Panc1 (cell line): ENCODE measurements around the gene E2F8. TPM values are rescaled to one million over a fixed set of nuclear protein-coding genes. Genes with fewer than 3 reads are reported as not detected.

ENCODE experiments used
- ATAC-seq: fragments of 200-7000 bp; cut with Tn5 transposase; 2 replicates; pipeline ENCODE4 v1.9.1; 2020; ENCODE audit warnings: mild to moderate bottlenecking, moderate library complexity
- BruUV-seq: library from RNA; stranded (reverse); fragments of 400-500 nt; replicated peaks from 2 replicates; lab custom pipeline; 2021; lab: Mats Ljungman, UMichigan
- CTCF ChIA-PET: fragments of 300-600 bp; sonication (Branson Sonifier 250); formaldehyde crosslinking; loops from one replicate; lab custom pipeline; 2022; ENCODE audit warnings: antibody characterized with exemption; lab: Charles Lee
- POLR2A ChIA-PET: fragments of 300-600 bp; sonication (Branson Sonifier 250); formaldehyde crosslinking; loops from one replicate; lab custom pipeline; 2022; ENCODE audit warnings: antibody characterized with exemption; lab: Charles Lee
- DNase-seq: peaks from one replicate; pipeline ENCODE4 v3.0.0-alpha.2; 2010; ENCODE audit warnings: low read depth, low spot score
- H3K27ac ChIP-seq: 2 replicates; pipeline ENCODE4 v1.5.1; 2011; ENCODE audit warnings: mild to moderate bottlenecking, low read length, inconsistent platforms
- H3K27me3 ChIP-seq: fragments of 200-500 bp; sonication (Bioruptor generic); 2 replicates; pipeline ENCODE4 v1.6.0; 2014; ENCODE audit warnings: low read length, inconsistent platforms; ENCODE audit not compliant: control insufficient read depth, insufficient read depth
- H3K36me3 ChIP-seq: fragments of 200-500 bp; sonication (Bioruptor generic); 2 replicates; pipeline ENCODE4 v1.5.1; 2014; ENCODE audit warnings: inconsistent platforms, mild to moderate bottlenecking, low read length, moderate library complexity; ENCODE audit not compliant: control insufficient read depth, insufficient read depth
- H3K4me1 ChIP-seq: 2 replicates; pipeline ENCODE4 v1.5.1; 2011; ENCODE audit warnings: inconsistent platforms, mild to moderate bottlenecking, low read length, moderate library complexity; ENCODE audit not compliant: control insufficient read depth, insufficient read depth
- H3K4me3 ChIP-seq, 2 experiments: 2 replicates each; pipeline ENCODE4 v1.5.1; 2011 to 2012; ENCODE audit warnings: low read depth in 2 of 2, low read length in 2 of 2, mild to moderate bottlenecking in 2 of 2, inconsistent platforms in 1 of 2, moderate library complexity in 1 of 2
- H3K9me3 ChIP-seq: fragments of 200-500 bp; sonication (Bioruptor generic); 2 replicates; pipeline ENCODE4 v1.5.1; 2014; ENCODE audit warnings: low read depth, mild to moderate bottlenecking, inconsistent platforms, low read length, moderate library complexity; ENCODE audit not compliant: control insufficient read depth, insufficient read depth
- CTCF ChIP-seq: fragments of 450-650 bp; IDR thresholded peaks from 2 replicates; pipeline ENCODE4 v1.5.1; 2017; ENCODE audit warnings: mild to moderate bottlenecking
- POLR2AphosphoS5 ChIP-seq: IDR thresholded peaks from 2 replicates; pipeline ENCODE4 v1.6.1; 2012; ENCODE audit warnings: mild to moderate bottlenecking, low read depth, low read length, moderate library complexity
- SIN3A ChIP-seq: IDR thresholded peaks from 2 replicates; pipeline ENCODE4 v1.6.1; 2012; ENCODE audit warnings: low read depth, mild to moderate bottlenecking, low read length, moderate library complexity, borderline replicate concordance; ENCODE audit not compliant: insufficient read depth
- TCF7L2 ChIP-seq: IDR thresholded peaks from 2 replicates; pipeline ENCODE4 v1.6.1; 2011; ENCODE audit warnings: mild to moderate bottlenecking, low read depth, low read length, inconsistent platforms
- in situ Hi-C: cut with HindIII; loops from 2 replicates; pipeline ENCODE4 v1.10.0; 2016; ENCODE audit warnings: low sequenced_read_pairs, low pct_unique_long_range_greater_than_20kb
- intact Hi-C: fragments of 100-400 bp; cut with micrococcal nuclease; formaldehyde crosslinking; loops from one replicate; pipeline ENCODE4 v1.10.0; 2022; ENCODE audit not compliant: unreplicated experiment
- total RNA-seq: library from RNA; stranded (reverse); gene quantifications from one replicate; pipeline ENCODE4 v1.2.1, GENCODE V29; 2021; ENCODE audit not compliant: unreplicated experiment
- TF ChIP-seq, protein P1 (sequence below), 2 experiments: IDR thresholded peaks; 2 replicates each; pipeline ENCODE4 v1.6.1; 2011 to 2012; ENCODE audit warnings: low read depth in 2 of 2, control low read depth in 1 of 2, low read length in 1 of 2, mild to moderate bottlenecking in 1 of 2, moderate library complexity in 1 of 2; ENCODE audit not compliant: insufficient read depth in 1 of 2

The E2F8 gene
- total RNA-seq, 1 experiment from 2014 or later: 14.2 TPM

- Histone ChIP-seq H3K9me3 (no peaks in the 10 kb centered on the region), H3K4me1 (no peaks in the 10 kb centered on the region), H3K4me3 (no peak overlapping the region), H3K36me3 (no peaks in the 10 kb centered on the region), H3K27ac (no peak overlapping the region), H3K27me3 (no peaks in the 10 kb centered on the region; the same call in 1 of the 2 replicates)
- ChIA-PET CTCF (no interaction called here), POLR2A (no interaction called here)
- TF ChIP-seq SIN3A (no peak), TCF7L2 (no peak), POLR2AphosphoS5 (no peak), CTCF (no peak)
- TF ChIP-seq, protein P1, sequence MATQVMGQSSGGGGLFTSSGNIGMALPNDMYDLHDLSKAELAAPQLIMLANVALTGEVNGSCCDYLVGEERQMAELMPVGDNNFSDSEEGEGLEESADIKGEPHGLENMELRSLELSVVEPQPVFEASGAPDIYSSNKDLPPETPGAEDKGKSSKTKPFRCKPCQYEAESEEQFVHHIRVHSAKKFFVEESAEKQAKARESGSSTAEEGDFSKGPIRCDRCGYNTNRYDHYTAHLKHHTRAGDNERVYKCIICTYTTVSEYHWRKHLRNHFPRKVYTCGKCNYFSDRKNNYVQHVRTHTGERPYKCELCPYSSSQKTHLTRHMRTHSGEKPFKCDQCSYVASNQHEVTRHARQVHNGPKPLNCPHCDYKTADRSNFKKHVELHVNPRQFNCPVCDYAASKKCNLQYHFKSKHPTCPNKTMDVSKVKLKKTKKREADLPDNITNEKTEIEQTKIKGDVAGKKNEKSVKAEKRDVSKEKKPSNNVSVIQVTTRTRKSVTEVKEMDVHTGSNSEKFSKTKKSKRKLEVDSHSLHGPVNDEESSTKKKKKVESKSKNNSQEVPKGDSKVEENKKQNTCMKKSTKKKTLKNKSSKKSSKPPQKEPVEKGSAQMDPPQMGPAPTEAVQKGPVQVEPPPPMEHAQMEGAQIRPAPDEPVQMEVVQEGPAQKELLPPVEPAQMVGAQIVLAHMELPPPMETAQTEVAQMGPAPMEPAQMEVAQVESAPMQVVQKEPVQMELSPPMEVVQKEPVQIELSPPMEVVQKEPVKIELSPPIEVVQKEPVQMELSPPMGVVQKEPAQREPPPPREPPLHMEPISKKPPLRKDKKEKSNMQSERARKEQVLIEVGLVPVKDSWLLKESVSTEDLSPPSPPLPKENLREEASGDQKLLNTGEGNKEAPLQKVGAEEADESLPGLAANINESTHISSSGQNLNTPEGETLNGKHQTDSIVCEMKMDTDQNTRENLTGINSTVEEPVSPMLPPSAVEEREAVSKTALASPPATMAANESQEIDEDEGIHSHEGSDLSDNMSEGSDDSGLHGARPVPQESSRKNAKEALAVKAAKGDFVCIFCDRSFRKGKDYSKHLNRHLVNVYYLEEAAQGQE (IDR thresholded peaks at IDR 0.05; ENCODE audit: insufficient read depth in 1 of 2, low read depth in 2 of 2, low read length in 1 of 2): no peak
- in situ Hi-C loops (no loop called here), intact Hi-C loops (no loop called here)
- DNase-seq: no peak
- BruUV-seq: no TSS peak
- no peak for ATAC-seq
These were observed 22.5 kb downstream of the E2F8 start for GRCh38 chr11:19218216-19218615.

DNA sequence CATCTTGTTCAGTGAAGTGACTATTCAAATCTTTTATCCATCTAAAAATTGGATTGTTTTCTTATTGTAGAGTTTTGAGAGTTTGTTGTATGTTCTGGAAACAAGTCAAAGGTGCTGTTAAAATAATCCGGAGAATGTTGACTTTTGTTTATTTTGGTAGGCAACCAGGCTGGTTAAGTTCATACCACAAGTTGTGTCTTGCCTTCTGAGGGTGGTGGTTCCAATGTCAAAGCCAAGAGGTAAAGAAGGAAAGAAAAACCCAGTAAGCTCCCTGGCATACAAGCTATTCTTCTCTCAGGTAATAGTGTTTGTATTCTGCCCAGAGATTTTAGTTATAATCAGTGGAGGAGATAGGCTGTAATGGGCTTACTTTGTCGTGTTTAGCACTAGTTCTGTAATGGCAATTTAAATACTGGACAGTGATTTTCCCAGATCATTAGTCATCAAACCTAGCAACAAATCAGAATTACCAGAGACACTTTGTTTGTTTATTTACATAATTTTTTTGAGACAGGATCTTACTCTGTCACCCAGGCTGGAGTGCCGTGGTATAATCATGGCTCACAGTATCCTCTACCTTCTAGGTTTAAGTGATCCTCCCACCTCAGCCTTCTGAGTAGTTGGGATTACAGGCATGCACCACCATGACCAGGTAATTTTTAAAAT is 23.9 kb downstream of the E2F8 start:
- H3K27me3 ChIP-seq: no peaks in the 10 kb centered on the region; the same call in 1 of the 2 replicates
- intact Hi-C loops: no loop called here
- H3K36me3 ChIP-seq: no peaks in the 10 kb centered on the region
- ATAC-seq: no peak
- H3K4me3 ChIP-seq: no peak overlapping the region
- DNase-seq: no peak
- no TSS peak for BruUV-seq
- H3K27ac ChIP-seq: no peak overlapping the region
- H3K4me1 ChIP-seq: no peaks in the 10 kb centered on the region
- POLR2A ChIA-PET: no interaction called here
- TF ChIP-seq TCF7L2 (no peak), CTCF (no peak)
- CTCF ChIA-PET: no interaction called here
- in situ Hi-C loops: no loop called here
- H3K9me3 ChIP-seq: no peaks in the 10 kb centered on the region
